Ascending aorta (tissue), 2 donors: ENCODE measurements around the gene KCNQ1OT1. TPM values are rescaled to one million over a fixed set of nuclear protein-coding genes. Genes with fewer than 3 reads are reported as not detected.
A peak's percentile ranks its signal among the peaks of the same experiment; 100 is the strongest.

Source experiments
- DNase-seq, 2 donors: peaks; one replicate each; pipeline ENCODE4 v3.0.0-alpha.2; 2019; ENCODE audit warnings: low spot score in 2 of 2
- H3K27ac ChIP-seq, 2 donors: fragments of 200-600 bp; sonication (generic); one replicate each; pipeline ENCODE4 v1.5.1; 2016 to 2017; ENCODE audit warnings: mild to moderate bottlenecking in 1 of 2
- H3K27me3 ChIP-seq: fragments of 200-600 bp; sonication (generic); one replicate; pipeline ENCODE4 v1.5.1; 2017
- H3K36me3 ChIP-seq, 2 donors: fragments of 200-600 bp; sonication (generic); one replicate each; pipeline ENCODE4 v1.5.1; 2016
- H3K4me1 ChIP-seq, 2 donors: fragments of 200-600 bp; sonication (generic); one replicate each; pipeline ENCODE4 v1.5.1; 2016 to 2017; ENCODE audit warnings: mild to moderate bottlenecking in 1 of 2
- H3K4me3 ChIP-seq, 2 donors: fragments of 200-600 bp; sonication (generic); one replicate each; pipeline ENCODE4 v1.5.1; 2016 to 2017; ENCODE audit warnings: mild to moderate bottlenecking in 1 of 2
- H3K9me3 ChIP-seq, 2 donors: fragments of 200-600 bp; sonication (generic); one replicate each; pipeline ENCODE4 v1.5.1; 2016
- CTCF ChIP-seq, 3 experiments: fragments of 200-600 bp in 2 of 3; fragments of 450-650 bp in 1 of 3; sonication (generic) in 2 of 3; IDR thresholded peaks; one replicate each; pipeline ENCODE4 v1.5.1; 2016 to 2019; ENCODE audit warnings: antibody characterized with exemption in 3 of 3, mild to moderate bottlenecking in 1 of 3, moderate library complexity in 1 of 3
- intact Hi-C: fragments of 100-400 bp; cut with DNase I; formaldehyde crosslinking; loops from one replicate; pipeline ENCODE4 v1.15.1; 2023
- total RNA-seq: library from RNA; depleted of rRNA; stranded (reverse); fragments of >200 nt; gene quantifications from one replicate; pipeline ENCODE4 v1.1.0, GENCODE V29; 2016

The KCNQ1OT1 gene
- total RNA-seq, 1 donor from 2014 or later, result 1.5 TPM

GRCh38 chr11:2666828-2667570 is 32.8 kb downstream of the KCNQ1OT1 start:
- peaks cover 0 to 6% of the 10 kb centered on the region in 2 donors for H3K9me3 ChIP-seq
- no peaks in the 10 kb centered on the region for H3K27me3 ChIP-seq
- no peak for TF ChIP-seq CTCF (IDR thresholded peaks at IDR 0.05)
- H3K4me1 ChIP-seq, result no peaks in the 10 kb centered on the region
- no peak overlapping the region for H3K27ac ChIP-seq
- no peak overlapping the region for H3K4me3 ChIP-seq
- no peaks in the 10 kb centered on the region for H3K36me3 ChIP-seq
- peak in 1 of 2 donors; percentile 49 for DNase-seq
- intact Hi-C loops, result no loop called here

GRCh38 chr11:2666401-2666741 is 33.4 kb downstream of the KCNQ1OT1 start:
- DNase-seq, result peak in 1 of 2 donors; percentile 40
- peaks cover 0 to 10% of the 10 kb centered on the region in 2 donors for H3K9me3 ChIP-seq
- no peaks in the 10 kb centered on the region for H3K4me1 ChIP-seq
- intact Hi-C loops, result no loop called here
- no peak overlapping the region for H3K4me3 ChIP-seq
- TF ChIP-seq CTCF (IDR thresholded peaks at IDR 0.05), result no peak
- no peak overlapping the region for H3K27ac ChIP-seq
- no peaks in the 10 kb centered on the region for H3K27me3 ChIP-seq
- H3K36me3 ChIP-seq, result no peaks in the 10 kb centered on the region

DNA sequence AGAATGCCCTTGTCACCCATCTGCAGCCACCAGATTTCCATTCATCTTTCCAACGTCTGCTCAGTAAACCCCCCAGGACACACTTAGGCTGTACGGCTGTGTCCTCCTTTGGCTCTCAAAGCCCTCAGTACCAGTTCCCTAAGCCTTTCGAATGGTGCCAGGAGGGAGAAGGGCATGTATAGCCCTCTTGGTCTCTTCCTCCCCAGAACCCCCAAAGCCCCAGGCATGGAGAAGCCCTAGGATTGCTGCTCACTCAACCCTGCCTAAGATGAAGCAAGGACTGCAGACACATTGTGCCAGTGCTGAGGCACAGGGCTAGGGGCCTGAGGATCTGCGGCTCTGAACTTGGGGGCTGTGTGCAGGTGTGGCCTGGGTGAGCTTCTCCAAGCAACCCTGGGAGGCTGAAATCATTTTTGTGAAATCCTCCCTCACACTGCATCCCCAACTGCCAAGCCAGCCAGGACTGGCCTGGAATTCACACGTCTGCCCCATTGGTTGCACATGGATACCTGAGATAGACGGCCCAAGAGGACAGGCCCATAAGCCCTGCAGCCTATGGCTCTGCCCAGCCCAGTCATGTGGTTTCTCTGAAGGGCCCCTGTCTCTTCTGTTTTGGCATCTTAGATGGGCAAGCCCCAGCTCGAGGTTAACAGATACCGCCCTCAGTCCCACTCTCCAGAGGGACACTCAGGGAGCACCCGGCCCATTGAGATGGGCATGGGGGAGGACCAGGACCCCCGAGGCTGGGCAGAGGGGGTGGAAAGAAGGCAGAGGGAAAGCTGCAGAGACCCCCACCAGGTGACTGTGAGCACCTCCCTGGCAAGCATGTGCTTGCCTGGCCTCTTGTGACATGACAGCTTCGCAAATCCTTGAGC is 34.0 kb downstream of the KCNQ1OT1 start:
- intact Hi-C loops, result no loop called here
- H3K27ac ChIP-seq, result no peak overlapping the region

DNA sequence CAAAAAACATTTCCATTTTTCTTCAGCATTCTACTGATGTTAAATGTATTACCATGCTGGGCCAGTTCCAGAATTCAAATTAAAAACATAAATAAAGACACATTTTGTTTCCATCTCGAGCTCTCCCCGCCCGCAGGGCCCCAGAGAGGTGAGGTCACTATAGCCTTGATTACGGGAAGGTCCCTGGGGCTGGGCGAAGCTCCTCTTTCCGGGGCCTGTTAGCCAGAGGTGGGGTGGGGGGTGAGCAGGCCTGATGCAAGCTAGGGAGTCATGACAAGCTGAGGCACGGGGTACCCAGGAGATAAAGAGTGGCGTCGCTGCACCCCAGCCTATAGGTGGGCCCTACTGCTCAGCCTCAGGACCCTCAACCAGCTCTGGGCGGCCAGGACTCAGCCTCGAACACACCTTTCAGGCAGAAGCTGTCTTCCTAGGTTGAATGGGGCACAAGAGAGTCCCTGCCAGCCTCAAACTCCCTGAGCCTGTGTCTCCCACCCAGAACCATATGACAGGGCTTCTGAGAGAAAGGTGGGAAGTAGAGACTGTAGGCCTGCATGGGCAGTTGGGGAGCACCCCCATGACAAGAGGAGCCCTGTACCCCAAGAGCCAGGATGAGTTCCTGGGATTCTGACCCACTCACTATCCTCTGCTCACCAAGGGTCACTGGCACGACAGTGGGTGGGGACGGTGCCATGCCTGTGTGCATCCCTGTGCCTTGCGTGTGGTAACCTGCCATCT is 34.8 kb downstream of the KCNQ1OT1 start:
- DNase-seq, result peak in 1 of 2 donors; percentile 51
- Histone ChIP-seq H3K4me3 (no peak overlapping the region), H3K36me3 (no peaks in the 10 kb centered on the region), H3K4me1 (no peaks in the 10 kb centered on the region), H3K27ac (no peak overlapping the region), H3K9me3 (peaks cover 0 to 22% of the 10 kb centered on the region in 2 donors), H3K27me3 (no peaks in the 10 kb centered on the region)
- intact Hi-C loops, result no loop called here
- no peak for TF ChIP-seq CTCF (IDR thresholded peaks at IDR 0.05)

More for the DNA sequence above, 34.0 kb downstream of the KCNQ1OT1 start:
- TF ChIP-seq CTCF (IDR thresholded peaks at IDR 0.05), result no peak
- Histone ChIP-seq H3K36me3 (no peaks in the 10 kb centered on the region), H3K4me3 (no peak overlapping the region), H3K4me1 (no peaks in the 10 kb centered on the region), H3K27me3 (no peaks in the 10 kb centered on the region), H3K9me3 (peaks cover 0 to 14% of the 10 kb centered on the region in 2 donors)
- peak in 1 of 2 donors; percentile 28 for DNase-seq

GRCh38 chr11:2664376-2664775 is 35.4 kb downstream of the KCNQ1OT1 start:
- Histone ChIP-seq H3K4me1 (no peaks in the 10 kb centered on the region), H3K9me3 (peaks cover 0 to 26% of the 10 kb centered on the region in 2 donors), H3K27me3 (no peaks in the 10 kb centered on the region), H3K27ac (no peak overlapping the region), H3K36me3 (no peaks in the 10 kb centered on the region), H3K4me3 (no peak overlapping the region)
- intact Hi-C loops, result no loop called here
- peak in 1 of 2 donors; percentile 55 for DNase-seq
- TF ChIP-seq CTCF (IDR thresholded peaks at IDR 0.05), result no peak
